ENCODE data around the gene CACNA2D3.

The CACNA2D3 gene

GRCh38 chr3:54575618-54575960 lies 453.2 kb downstream of the CACNA2D3 start:
- Histone ChIP-seq H3K27me3 (ENCODE audit: insufficient read depth, low read length, poor library complexity) (no peaks in the 10 kb centered on the region), H2BK120ac (ENCODE audit: low read depth, low read length) (no peak overlapping the region), H3K4ac (ENCODE audit: low read depth, low read length) (no peak overlapping the region), H3K4me3 (ENCODE audit: low read length) (no peak overlapping the region), H2BK5ac (ENCODE audit: low read length) (no peak overlapping the region), H4K5ac (ENCODE audit: low read length) (no peak overlapping the region), H3K18ac (ENCODE audit: low read length) (no peak overlapping the region), H2BK15ac (replicated peaks; ENCODE audit: low read depth) (no peak overlapping the region), H2AK5ac (ENCODE audit: low read length) (no peak overlapping the region), H3K9ac (ENCODE audit: low read length) (no peak overlapping the region), H3K4me1 (ENCODE audit: control insufficient read depth, low read depth, low read length) (no peaks in the 10 kb centered on the region), H3K56ac (ENCODE audit: low read length) (no peak overlapping the region), H3K79me2 (ENCODE audit: control insufficient read depth, insufficient read depth, low read length) (no peaks in the 10 kb centered on the region), H3K4me2 (ENCODE audit: low read length) (no peak overlapping the region), H3K36me3 (ENCODE audit: control insufficient read depth, insufficient read depth, low read length) (no peaks in the 10 kb centered on the region), H3K27ac (ENCODE audit: low read depth, low read length) (no peak overlapping the region), H3K79me1 (ENCODE audit: low read length) (no peaks in the 10 kb centered on the region), H4K8ac (ENCODE audit: low read depth, low read length) (no peak overlapping the region), H3K23ac (ENCODE audit: low read length) (no peak overlapping the region)
- DNase-seq, result no peak
- no CpG with 5 or more reads among the region's 3 CpGs for WGBS (ENCODE audit: extremely low coverage, insufficient coverage, low lambda C conversion rate)

- H3K4me3 ChIP-seq (ENCODE audit: low read length), result no peak overlapping the region
- no peak overlapping the region for H3K27ac ChIP-seq (ENCODE audit: low read depth, low read length)
- H2BK120ac ChIP-seq (ENCODE audit: low read depth, low read length), result no peak overlapping the region
- WGBS (ENCODE audit: extremely low coverage, insufficient coverage, low lambda C conversion rate), result no CpG with 5 or more reads among the region's 3 CpGs
- H2BK15ac ChIP-seq (replicated peaks; ENCODE audit: low read depth), result no peak overlapping the region
- no peak overlapping the region for H2BK5ac ChIP-seq (ENCODE audit: low read length)
- H3K23ac ChIP-seq (ENCODE audit: low read length), result no peak overlapping the region
- no peak overlapping the region for H2AK5ac ChIP-seq (ENCODE audit: low read length)
- DNase-seq, result no peak
- H4K8ac ChIP-seq (ENCODE audit: low read depth, low read length), result no peak overlapping the region
- H3K79me2 ChIP-seq (ENCODE audit: control insufficient read depth, insufficient read depth, low read length), result no peaks in the 10 kb centered on the region
- no peak overlapping the region for H3K4me2 ChIP-seq (ENCODE audit: low read length)
- H3K36me3 ChIP-seq (ENCODE audit: control insufficient read depth, insufficient read depth, low read length), result no peaks in the 10 kb centered on the region
- no peak overlapping the region for H3K56ac ChIP-seq (ENCODE audit: low read length)
- no peaks in the 10 kb centered on the region for H3K4me1 ChIP-seq (ENCODE audit: control insufficient read depth, low read depth, low read length)
- no peak overlapping the region for H4K5ac ChIP-seq (ENCODE audit: low read length)
- H3K4ac ChIP-seq (ENCODE audit: low read depth, low read length), result no peak overlapping the region
- H3K27me3 ChIP-seq (ENCODE audit: insufficient read depth, low read length, poor library complexity), result no peaks in the 10 kb centered on the region
- H3K18ac ChIP-seq (ENCODE audit: low read length), result no peak overlapping the region
- H3K79me1 ChIP-seq (ENCODE audit: low read length), result no peaks in the 10 kb centered on the region
- H3K9ac ChIP-seq (ENCODE audit: low read length), result no peak overlapping the region
Observed at GRCh38 chr3:54577313-54577712, 455.0 kb downstream of the CACNA2D3 start.

DNA sequence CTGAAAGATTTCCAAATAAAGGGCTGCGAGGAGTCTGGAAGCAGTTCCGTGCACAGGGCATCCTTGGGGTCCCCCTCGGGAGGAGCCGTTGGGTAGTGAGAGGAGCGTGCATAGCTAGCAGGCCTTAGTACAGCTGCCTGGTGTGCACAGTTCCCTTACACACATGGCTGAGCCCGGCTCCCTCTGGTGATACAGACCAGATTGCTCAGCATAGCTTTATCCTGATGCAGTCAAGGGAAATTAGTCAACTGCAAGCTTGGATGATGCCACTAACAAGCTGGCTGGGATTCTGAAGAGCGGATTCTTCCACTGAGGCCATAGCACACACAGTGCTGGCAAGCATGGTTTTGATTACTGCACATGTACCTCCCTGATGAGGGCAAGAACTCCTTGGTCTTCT lies 456.1 kb downstream of the CACNA2D3 start:
- no peak overlapping the region for H2BK5ac ChIP-seq (ENCODE audit: low read length)
- H4K5ac ChIP-seq (ENCODE audit: low read length), result no peak overlapping the region
- WGBS (ENCODE audit: extremely low coverage, insufficient coverage, low lambda C conversion rate), result no CpG with 5 or more reads among the region's 7 CpGs
- H3K56ac ChIP-seq (ENCODE audit: low read length), result no peak overlapping the region
- H4K8ac ChIP-seq (ENCODE audit: low read depth, low read length), result no peak overlapping the region
- no peak overlapping the region for H3K27ac ChIP-seq (ENCODE audit: low read depth, low read length)
- no peak overlapping the region for H3K4ac ChIP-seq (ENCODE audit: low read depth, low read length)
- H3K18ac ChIP-seq (ENCODE audit: low read length), result no peak overlapping the region
- H3K79me2 ChIP-seq (ENCODE audit: control insufficient read depth, insufficient read depth, low read length), result no peaks in the 10 kb centered on the region
- DNase-seq, result no peak
- no peak overlapping the region for H2BK15ac ChIP-seq (replicated peaks; ENCODE audit: low read depth)
- no peaks in the 10 kb centered on the region for H3K79me1 ChIP-seq (ENCODE audit: low read length)
- no peak overlapping the region for H3K23ac ChIP-seq (ENCODE audit: low read length)
- no peak overlapping the region for H3K4me2 ChIP-seq (ENCODE audit: low read length)
- H3K4me1 ChIP-seq (ENCODE audit: control insufficient read depth, low read depth, low read length), result no peaks in the 10 kb centered on the region
- H2AK5ac ChIP-seq (ENCODE audit: low read length), result no peak overlapping the region
- no peaks in the 10 kb centered on the region for H3K27me3 ChIP-seq (ENCODE audit: insufficient read depth, low read length, poor library complexity)
- no peak overlapping the region for H2BK120ac ChIP-seq (ENCODE audit: low read depth, low read length)
- no peak overlapping the region for H3K4me3 ChIP-seq (ENCODE audit: low read length)
- no peaks in the 10 kb centered on the region for H3K36me3 ChIP-seq (ENCODE audit: control insufficient read depth, insufficient read depth, low read length)
- H3K9ac ChIP-seq (ENCODE audit: low read length), result no peak overlapping the region

GRCh38 chr3:54580453-54580852 lies 458.1 kb downstream of the CACNA2D3 start:
- no peak overlapping the region for H3K56ac ChIP-seq (ENCODE audit: low read length)
- H2BK5ac ChIP-seq (ENCODE audit: low read length), result no peak overlapping the region
- no peak overlapping the region for H2BK120ac ChIP-seq (ENCODE audit: low read depth, low read length)
- no peak for DNase-seq
- H3K79me1 ChIP-seq (ENCODE audit: low read length), result no peaks in the 10 kb centered on the region
- H3K9ac ChIP-seq (ENCODE audit: low read length), result no peak overlapping the region
- H3K4me1 ChIP-seq (ENCODE audit: control insufficient read depth, low read depth, low read length), result no peaks in the 10 kb centered on the region
- H3K4ac ChIP-seq (ENCODE audit: low read depth, low read length), result no peak overlapping the region
- no peak overlapping the region for H3K4me2 ChIP-seq (ENCODE audit: low read length)
- no peak overlapping the region for H3K27ac ChIP-seq (ENCODE audit: low read depth, low read length)
- no CpG with 5 or more reads among the region's 6 CpGs for WGBS (ENCODE audit: extremely low coverage, insufficient coverage, low lambda C conversion rate)
- H4K8ac ChIP-seq (ENCODE audit: low read depth, low read length), result no peak overlapping the region
- no peaks in the 10 kb centered on the region for H3K36me3 ChIP-seq (ENCODE audit: control insufficient read depth, insufficient read depth, low read length)
- no peak overlapping the region for H3K23ac ChIP-seq (ENCODE audit: low read length)
- H3K4me3 ChIP-seq (ENCODE audit: low read length), result no peak overlapping the region
- no peaks in the 10 kb centered on the region for H3K79me2 ChIP-seq (ENCODE audit: control insufficient read depth, insufficient read depth, low read length)
- no peak overlapping the region for H2AK5ac ChIP-seq (ENCODE audit: low read length)
- H4K5ac ChIP-seq (ENCODE audit: low read length), result no peak overlapping the region
- H3K18ac ChIP-seq (ENCODE audit: low read length), result no peak overlapping the region
- no peaks in the 10 kb centered on the region for H3K27me3 ChIP-seq (ENCODE audit: insufficient read depth, low read length, poor library complexity)
- no peak overlapping the region for H2BK15ac ChIP-seq (replicated peaks; ENCODE audit: low read depth)

GRCh38 chr3:54582424-54582823 lies 460.1 kb downstream of the CACNA2D3 start:
- DNase-seq, result no peak
- Histone ChIP-seq H2AK5ac (ENCODE audit: low read length) (no peak overlapping the region), H3K23ac (ENCODE audit: low read length) (no peak overlapping the region), H3K79me2 (ENCODE audit: control insufficient read depth, insufficient read depth, low read length) (no peaks in the 10 kb centered on the region), H3K27ac (ENCODE audit: low read depth, low read length) (no peak overlapping the region), H3K27me3 (ENCODE audit: insufficient read depth, low read length, poor library complexity) (no peaks in the 10 kb centered on the region), H3K9ac (ENCODE audit: low read length) (no peak overlapping the region), H3K36me3 (ENCODE audit: control insufficient read depth, insufficient read depth, low read length) (no peaks in the 10 kb centered on the region), H4K5ac (ENCODE audit: low read length) (no peak overlapping the region), H3K4me1 (ENCODE audit: control insufficient read depth, low read depth, low read length) (no peaks in the 10 kb centered on the region), H3K4me2 (ENCODE audit: low read length) (no peak overlapping the region), H3K56ac (ENCODE audit: low read length) (no peak overlapping the region), H2BK120ac (ENCODE audit: low read depth, low read length) (no peak overlapping the region), H3K79me1 (ENCODE audit: low read length) (no peaks in the 10 kb centered on the region), H3K4ac (ENCODE audit: low read depth, low read length) (no peak overlapping the region), H2BK15ac (replicated peaks; ENCODE audit: low read depth) (no peak overlapping the region), H3K18ac (ENCODE audit: low read length) (no peak overlapping the region), H4K8ac (ENCODE audit: low read depth, low read length) (no peak overlapping the region), H2BK5ac (ENCODE audit: low read length) (no peak overlapping the region), H3K4me3 (ENCODE audit: low read length) (no peak overlapping the region)
- WGBS (ENCODE audit: extremely low coverage, insufficient coverage, low lambda C conversion rate), result no CpG with 5 or more reads among the region's 2 CpGs

DNA sequence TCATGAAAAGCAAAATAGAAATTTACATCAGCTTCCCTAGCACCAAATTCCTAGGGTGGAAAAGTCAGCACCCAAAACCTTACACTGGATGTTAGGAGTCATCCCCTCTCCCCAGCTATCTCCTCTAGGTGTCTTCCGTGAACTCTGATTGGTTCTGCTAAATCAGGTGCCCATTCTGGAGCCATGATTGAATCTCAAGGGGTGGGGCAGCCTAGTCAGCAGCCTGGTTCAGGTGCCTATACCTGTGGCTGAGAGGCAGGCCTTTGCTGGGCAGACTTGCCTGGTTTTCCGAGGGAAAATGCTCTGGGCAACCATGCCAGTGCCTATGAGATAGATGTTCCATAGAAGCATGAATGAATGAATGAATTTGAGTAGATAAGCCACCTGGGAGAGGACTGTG lies 468.8 kb downstream of the CACNA2D3 start:
- Histone ChIP-seq H3K36me3 (ENCODE audit: control insufficient read depth, insufficient read depth, low read length) (no peaks in the 10 kb centered on the region), H3K4me2 (ENCODE audit: low read length) (no peak overlapping the region), H2AK5ac (ENCODE audit: low read length) (no peak overlapping the region), H2BK5ac (ENCODE audit: low read length) (no peak overlapping the region), H3K27me3 (ENCODE audit: insufficient read depth, low read length, poor library complexity) (no peaks in the 10 kb centered on the region), H2BK15ac (replicated peaks; ENCODE audit: low read depth) (no peak overlapping the region), H2BK120ac (ENCODE audit: low read depth, low read length) (no peak overlapping the region), H3K79me1 (ENCODE audit: low read length) (no peaks in the 10 kb centered on the region), H3K23ac (ENCODE audit: low read length) (no peak overlapping the region), H3K4me1 (ENCODE audit: control insufficient read depth, low read depth, low read length) (no peaks in the 10 kb centered on the region), H3K9ac (ENCODE audit: low read length) (no peak overlapping the region), H3K27ac (ENCODE audit: low read depth, low read length) (no peak overlapping the region), H3K4me3 (ENCODE audit: low read length) (no peak overlapping the region), H3K56ac (ENCODE audit: low read length) (no peak overlapping the region), H4K5ac (ENCODE audit: low read length) (no peak overlapping the region), H3K4ac (ENCODE audit: low read depth, low read length) (no peak overlapping the region), H4K8ac (ENCODE audit: low read depth, low read length) (no peak overlapping the region), H3K79me2 (ENCODE audit: control insufficient read depth, insufficient read depth, low read length) (no peaks in the 10 kb centered on the region), H3K18ac (ENCODE audit: low read length) (no peak overlapping the region)
- no CpG with 5 or more reads among the region's 2 CpGs for WGBS (ENCODE audit: extremely low coverage, insufficient coverage, low lambda C conversion rate)
- no peak for DNase-seq
